K562 (cell line): ENCODE measurements around the gene AGO1. TPM values are rescaled to one million over a fixed set of nuclear protein-coding genes. Genes with fewer than 3 reads are reported as not detected.

Experiments
- ATF2 ChIP-seq: sonication (generic); formaldehyde crosslinking; IDR thresholded peaks from 2 replicates; pipeline ENCODE4 v1.8.1; 2022; ENCODE audit warnings: missing genetic modification reagents
- ATF4 ChIP-seq: fragments of 450-650 bp; formaldehyde crosslinking; IDR thresholded peaks from 2 replicates; pipeline ENCODE4 v1.4.0; 2022; ENCODE audit warnings: mild to moderate bottlenecking, moderate library complexity
- ETV5 ChIP-seq: sonication (generic); formaldehyde crosslinking; IDR thresholded peaks from 2 replicates; pipeline ENCODE4 v1.4.0; 2020; ENCODE audit warnings: low read depth, mild to moderate bottlenecking, missing genetic modification reagents
- FOXA1 ChIP-seq: fragments of 450-650 bp; IDR thresholded peaks from 2 replicates; pipeline ENCODE4 v1.6.1; 2016; ENCODE audit warnings: mild to moderate bottlenecking, borderline replicate concordance
- FOXP4 ChIP-seq: sonication (generic); formaldehyde crosslinking; IDR thresholded peaks from 2 replicates; pipeline ENCODE4 v1.8.0; 2022; ENCODE audit warnings: mild to moderate bottlenecking, missing genetic modification reagents, borderline replicate concordance
- SRSF3 ChIP-seq: fragments of 200-400 bp; formaldehyde crosslinking; IDR thresholded peaks from 2 replicates; pipeline ENCODE4 v1.6.1; 2016; ENCODE audit warnings: mild to moderate bottlenecking, low read length, moderate library complexity; ENCODE audit not compliant: insufficient read depth
- TBP ChIP-seq: optimal IDR thresholded peaks from 2 replicates; pipeline ENCODE3; 2011; ENCODE audit warnings: low read depth, low read length, improper control_type of control experiment
- ZBTB5 ChIP-seq: fragments of 450-650 bp; IDR thresholded peaks from 2 replicates; pipeline ENCODE4 v1.6.1; 2017; ENCODE audit warnings: antibody characterized with exemption
- ZBTB7A ChIP-seq: IDR thresholded peaks from 2 replicates; pipeline ENCODE4 v1.6.1; 2011; ENCODE audit warnings: low read depth, mild to moderate bottlenecking, low read length, moderate library complexity, borderline replicate concordance; ENCODE audit not compliant: control insufficient read depth
- ZKSCAN1 ChIP-seq: fragments of 150-350 bp; IDR thresholded peaks from 2 replicates; pipeline ENCODE4 v1.6.1; 2016; ENCODE audit warnings: low read depth, low read length
- ZNF140 ChIP-seq: fragments of 250-450 bp; sonication (Bioruptor Pico); IDR thresholded peaks from 2 replicates; pipeline ENCODE4 v1.8.0; 2021; ENCODE audit warnings: moderate library complexity, mild to moderate bottlenecking, inconsistent platforms
- ZNF431 ChIP-seq: sonication (generic); formaldehyde crosslinking; IDR thresholded peaks from 2 replicates; pipeline ENCODE4 v1.8.0; 2022; ENCODE audit warnings: mild to moderate bottlenecking, missing genetic modification reagents
- polyA plus RNA-seq, 8 experiments: library from polyadenylated mRNA; depleted of rRNA in 4 of 8; stranded (reverse) in 5 of 8; unstranded in 3 of 8; fragments of >200 nt; fragmentation: Nextera tagmentation in 2 of 8; fragmentation: Illumina TruSeq in 1 of 8; extraction: Ambion mirVana in 2 of 8; extraction: Trizol in 1 of 8; gene quantifications; 2 replicates each; pipeline versions ENCODE4 v1.2.1 to v1.2.3, GENCODE V29; 2011 to 2014; ENCODE audit warnings: inconsistent platforms in 1 of 8, missing spikeins in 1 of 8
- total RNA-seq, 7 experiments: library from RNA; depleted of rRNA in 6 of 7; stranded (reverse); fragments of >200 nt in 6 of 7; fragmentation: Illumina TruSeq in 2 of 7; extraction: Trizol in 2 of 7; gene quantifications; 2 replicates each; pipeline versions ENCODE4 v1.2.1 to v1.2.3, GENCODE V29; 2011 to 2021; ENCODE audit warnings: low replicate concordance in 1 of 7
- TF ChIP-seq, protein P1 (sequence below): fragments of 450-650 bp; IDR thresholded peaks from 2 replicates; pipeline ENCODE4 v1.6.1; 2017; ENCODE audit warnings: mild to moderate bottlenecking, moderate library complexity
- TF ChIP-seq, protein P2 (sequence below): fragments of 250-450 bp; sonication (Bioruptor Pico); IDR thresholded peaks from 2 replicates; pipeline ENCODE4 v1.8.0; 2021; ENCODE audit warnings: moderate library complexity, mild to moderate bottlenecking, inconsistent platforms

Gene AGO1
- total and polyA plus RNA-seq, 9 of the 15 experiments (the other 6 are each of a cell fraction or from before 2014, with no cell fraction given): 7.3 to 64.2 (median 26.0) TPM

GRCh38 chr1:35881850-35882273 is 1.1 kb upstream of the AGO1 start (continued):
- TF ChIP-seq FOXP4 (CRISPR knock-in tag) (no peak), ZNF140 (CRISPR knock-in tag) (no peak), TBP (peak; percentile 50), ZBTB7A (no peak), SRSF3 (no peak), ETV5 (CRISPR knock-in tag) (no peak; the same call in 1 of the 2 replicates), ZKSCAN1 (no peak), ZNF431 (CRISPR knock-in tag) (no peak), ATF4 (CRISPR knock-in tag) (no peak), FOXA1 (no peak; the same call in 1 of the 2 replicates), ATF2 (CRISPR knock-in tag) (no peak), ZBTB5 (no peak)
- TF ChIP-seq, protein P1, sequence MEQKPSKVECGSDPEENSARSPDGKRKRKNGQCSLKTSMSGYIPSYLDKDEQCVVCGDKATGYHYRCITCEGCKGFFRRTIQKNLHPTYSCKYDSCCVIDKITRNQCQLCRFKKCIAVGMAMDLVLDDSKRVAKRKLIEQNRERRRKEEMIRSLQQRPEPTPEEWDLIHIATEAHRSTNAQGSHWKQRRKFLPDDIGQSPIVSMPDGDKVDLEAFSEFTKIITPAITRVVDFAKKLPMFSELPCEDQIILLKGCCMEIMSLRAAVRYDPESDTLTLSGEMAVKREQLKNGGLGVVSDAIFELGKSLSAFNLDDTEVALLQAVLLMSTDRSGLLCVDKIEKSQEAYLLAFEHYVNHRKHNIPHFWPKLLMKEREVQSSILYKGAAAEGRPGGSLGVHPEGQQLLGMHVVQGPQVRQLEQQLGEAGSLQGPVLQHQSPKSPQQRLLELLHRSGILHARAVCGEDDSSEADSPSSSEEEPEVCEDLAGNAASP: no peak
- TF ChIP-seq, protein P2, sequence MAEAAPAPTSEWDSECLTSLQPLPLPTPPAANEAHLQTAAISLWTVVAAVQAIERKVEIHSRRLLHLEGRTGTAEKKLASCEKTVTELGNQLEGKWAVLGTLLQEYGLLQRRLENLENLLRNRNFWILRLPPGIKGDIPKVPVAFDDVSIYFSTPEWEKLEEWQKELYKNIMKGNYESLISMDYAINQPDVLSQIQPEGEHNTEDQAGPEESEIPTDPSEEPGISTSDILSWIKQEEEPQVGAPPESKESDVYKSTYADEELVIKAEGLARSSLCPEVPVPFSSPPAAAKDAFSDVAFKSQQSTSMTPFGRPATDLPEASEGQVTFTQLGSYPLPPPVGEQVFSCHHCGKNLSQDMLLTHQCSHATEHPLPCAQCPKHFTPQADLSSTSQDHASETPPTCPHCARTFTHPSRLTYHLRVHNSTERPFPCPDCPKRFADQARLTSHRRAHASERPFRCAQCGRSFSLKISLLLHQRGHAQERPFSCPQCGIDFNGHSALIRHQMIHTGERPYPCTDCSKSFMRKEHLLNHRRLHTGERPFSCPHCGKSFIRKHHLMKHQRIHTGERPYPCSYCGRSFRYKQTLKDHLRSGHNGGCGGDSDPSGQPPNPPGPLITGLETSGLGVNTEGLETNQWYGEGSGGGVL (CRISPR knock-in tag): no peak
